CD4-positive, alpha-beta T cell (primary cell): ENCODE results near the gene TMEM272. TPM values are rescaled to one million over a fixed set of nuclear protein-coding genes. Genes with fewer than 3 reads are reported as not detected.

Experiments used
- ATAC-seq: fragments of 200-7000 bp; cut with Tn5 transposase; one replicate; pipeline ENCODE4 v1.10.0; 2022; ENCODE audit warnings: mild to moderate bottlenecking; ENCODE audit not compliant: poor library complexity
- CTCF ChIA-PET: fragments of 350-600 bp; sonication (Branson Sonifier 250); formaldehyde crosslinking; loops from one replicate; lab custom pipeline; 2021; ENCODE audit warnings: antibody characterized with exemption, inconsistent platforms; lab: Charles Lee
- POLR2A ChIA-PET: fragments of 350-600 bp; sonication (Branson Sonifier 250); formaldehyde crosslinking; loops from one replicate; lab custom pipeline; 2021; ENCODE audit warnings: antibody characterized with exemption, inconsistent platforms; lab: Charles Lee
- DNase-seq, 14 experiments: peaks; one replicate each; pipeline ENCODE4 v3.0.0-alpha.2; 2013 to 2020; ENCODE audit warnings: mixed read lengths in 2 of 14
- H3K27ac ChIP-seq, 2 donors: one replicate each; pipeline versions ENCODE4 v1.5.1 to v1.7.0; 2013; ENCODE audit warnings: low read length in 2 of 2, low read depth in 1 of 2, mild to moderate bottlenecking in 1 of 2
- H3K27me3 ChIP-seq, 2 experiments: 1 replicate in 1 of 2; 2 replicates in 1 of 2; pipeline versions ENCODE4 v1.6.1 to v1.7.0; 2013; ENCODE audit warnings: low read length in 2 of 2, control low read depth in 1 of 2, mild to moderate bottlenecking in 1 of 2, moderate library complexity in 1 of 2; ENCODE audit not compliant: insufficient read depth in 2 of 2, control insufficient read depth in 1 of 2
- H3K36me3 ChIP-seq: one replicate; pipeline ENCODE4 v1.6.1; 2013; ENCODE audit warnings: low read length, control low read depth; ENCODE audit not compliant: insufficient read depth
- H3K4me1 ChIP-seq: one replicate; pipeline ENCODE4 v1.6.1; 2013; ENCODE audit warnings: low read length, control low read depth; ENCODE audit not compliant: insufficient read depth
- H3K4me3 ChIP-seq: one replicate; pipeline ENCODE4 v1.5.1; 2013; ENCODE audit warnings: mild to moderate bottlenecking, low read length, moderate library complexity
- H3K9me3 ChIP-seq, 2 experiments: 1 replicate in 1 of 2; 2 replicates in 1 of 2; pipeline versions ENCODE4 v1.6.1 to v1.7.0; 2013; ENCODE audit warnings: low read length in 2 of 2, mild to moderate bottlenecking in 2 of 2, control low read depth in 1 of 2, moderate library complexity in 1 of 2; ENCODE audit not compliant: control insufficient read depth in 1 of 2, insufficient read depth in 1 of 2
- H3K27ac Mint-ChIP-seq: one replicate; pipeline ENCODE4 v1.8.0; 2020; ENCODE audit warnings: mixed read lengths
- H3K27me3 Mint-ChIP-seq: one replicate; pipeline ENCODE4 v1.8.0; 2021; ENCODE audit warnings: mixed read lengths
- H3K36me3 Mint-ChIP-seq: one replicate; pipeline ENCODE4 v1.8.0; 2021; ENCODE audit warnings: low read depth, mixed read lengths
- H3K4me1 Mint-ChIP-seq: one replicate; pipeline ENCODE4 v1.8.0; 2021; ENCODE audit warnings: low read depth, mixed read lengths
- H3K4me3 Mint-ChIP-seq: one replicate; pipeline ENCODE4 v1.8.0; 2020; ENCODE audit warnings: mild to moderate bottlenecking, mixed read lengths
- H3K9me3 Mint-ChIP-seq: one replicate; pipeline ENCODE4 v1.8.0; 2020; ENCODE audit warnings: mixed read lengths
- CTCF ChIP-seq: fragments of 200-600 bp; IDR thresholded peaks from one replicate; pipeline ENCODE4 v1.8.0; 2022; ENCODE audit warnings: antibody characterized with exemption, mild to moderate bottlenecking
- intact Hi-C, 2 experiments: fragments of 100-400 bp; cut with DNase I in 1 of 2; cut with micrococcal nuclease in 1 of 2; formaldehyde crosslinking; loops; one replicate each; pipeline versions ENCODE4 v1.15.1 to v1.9.0; 2023 to 2025; cut with DNase I, micrococcal nuclease
- total RNA-seq, 174 experiments: library from RNA in 2 of 174; stranded (reverse) in 2 of 174; gene quantifications; one replicate each; pipeline ENCODE4 v1.2.3 and lab custom pipeline; 2021 to 2026

The TMEM272 gene
- total RNA-seq, 2 experiments from 2014 or later = 2.7 to 2.8 TPM

- peaks cover 27% of the 10 kb centered on the region for H3K36me3 ChIP-seq
- intact Hi-C loops = loop anchor here in 1 of 2 experiments (10.0 kb wide), 1 partner anchor 179 kb away; the partner anchor contains the start of gene WDFY2
- H3K27me3 Mint-ChIP-seq = no peaks in the 10 kb centered on the region
- POLR2A ChIA-PET = interaction anchor here (1.2 to 3.5 kb wide), 4 partner anchors 61 to 329 kb away, joined by 3 to 30 read pairs (median 5); partner anchors contain the start of genes INTS6 and WDFY2
- ATAC-seq (no peak), DNase-seq (no peak)
- H3K4me3 Mint-ChIP-seq = no peak overlapping the region
- H3K27me3 ChIP-seq = no peaks in the 10 kb centered on the region
- CTCF ChIA-PET = interaction anchor here (1.0 to 1.8 kb wide), 3 partner anchors 34 to 364 kb away, joined by 3 to 6 read pairs (median 4); no protein-coding TSS in a partner anchor
- H3K4me1 ChIP-seq = peaks cover 18% of the 10 kb centered on the region
- H3K9me3 Mint-ChIP-seq = no peaks in the 10 kb centered on the region
- no peak overlapping the region for H3K4me3 ChIP-seq
- peak overlapping the region; percentile 85 for H3K27ac Mint-ChIP-seq
- H3K27ac ChIP-seq = peak overlapping the region; percentile 67 to 73
- no peak for TF ChIP-seq CTCF
- peaks cover 23% of the 10 kb centered on the region for H3K4me1 Mint-ChIP-seq
- H3K9me3 ChIP-seq = no peaks in the 10 kb centered on the region
- H3K36me3 Mint-ChIP-seq = peaks cover 61% of the 10 kb centered on the region
These were observed 81.5 kb downstream of the TMEM272 start for GRCh38 chr13:51763486-51763885.

Other genes starting within 250 kb of the TMEM272 start
- 10 to 100 TPM in 1 of 2 experiments, 1 to 10 TPM in 1; 10.0 to 14.8 TPM for gene DHRS12, start 41.0 kb downstream of the TMEM272 start, total RNA-seq
- not detected for gene CCDC70, start 16.8 kb upstream of the TMEM272 start, total RNA-seq
- gene ATP7B, start 166.3 kb upstream of the TMEM272 start, total RNA-seq = 1 to 10 TPM in 1 of 2 experiments, under 1 TPM in 1; 0.85 to 1.2 TPM
- 10 to 100 TPM; 25.8 to 29.8 TPM for gene ALG11, start 167.2 kb upstream of the TMEM272 start, total RNA-seq
- 1 to 10 TPM; 1.3 to 1.9 TPM for gene UTP14C, start 179.5 kb upstream of the TMEM272 start, total RNA-seq